ENCODE data around the gene APOBEC3A.
A peak's percentile ranks its signal among the peaks of the same experiment; 100 is the strongest.
"Not testable (repeated sequence)": the region's sequence is repeated elsewhere in the genome, so short reads cannot be mapped to it uniquely, and the experiment has no call there.

Gene APOBEC3A

DNA sequence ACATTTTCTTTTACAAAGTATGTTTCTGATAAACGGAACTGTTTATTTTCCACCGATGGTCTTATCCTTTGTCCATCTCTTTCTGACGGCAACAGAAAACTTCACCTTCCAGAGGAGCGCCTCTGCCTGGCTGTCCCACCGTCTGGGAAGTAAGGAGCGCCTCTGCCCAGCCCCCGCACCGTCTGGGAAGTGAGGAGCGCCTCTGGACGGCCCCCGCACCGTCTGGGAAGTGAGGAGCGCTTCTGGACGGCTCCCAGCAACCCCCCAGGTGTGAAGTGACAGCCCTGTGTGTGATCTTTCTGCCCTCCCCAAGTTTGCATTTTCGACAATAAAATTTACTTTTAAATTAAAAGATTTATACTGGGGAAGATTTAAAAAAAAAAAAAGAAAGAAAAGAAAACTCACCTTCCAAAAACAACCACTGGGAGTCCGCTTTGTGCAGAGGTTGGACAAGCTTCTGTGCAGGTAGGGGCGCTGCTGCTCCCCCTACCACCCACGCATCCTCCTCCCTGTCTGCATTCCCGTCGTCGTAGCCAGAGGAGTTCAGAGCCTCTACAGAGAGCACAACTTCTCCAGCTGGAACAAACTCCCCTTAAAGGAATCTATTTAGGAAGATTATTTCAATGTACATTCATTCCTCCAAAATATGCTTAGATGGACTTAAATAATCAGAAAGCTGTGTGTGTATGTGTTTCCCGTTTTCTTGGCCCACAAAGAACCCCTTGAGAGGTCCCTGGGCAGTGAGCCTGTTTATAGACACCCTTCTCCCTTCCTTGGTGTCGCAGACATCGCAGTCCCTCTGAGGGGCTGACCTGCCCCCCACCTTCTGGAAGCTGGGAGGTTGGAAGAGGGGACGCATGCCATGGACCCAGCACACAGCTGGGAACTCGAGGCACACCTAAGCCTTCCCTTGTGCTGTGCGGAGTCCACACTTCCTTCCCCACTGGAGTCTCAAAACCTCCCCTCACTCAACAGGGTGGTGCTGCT is 23.9 kb downstream of the APOBEC3A start:
- no peak for DNase-seq (ENCODE audit: low read depth in 2 of 2)

GRCh38 chr22:38981992-38982927 is 24.9 kb downstream of the APOBEC3A start, which contains the start of gene APOBEC3B:
APOBEC3B (plus strand) TSS chr22:38982347; CDS start chr22:38982454, 107 bp downstream.
- peak; percentile 34 to 60 for DNase-seq (ENCODE audit: low read depth in 2 of 2)

GRCh38 chr22:38984224-38984623 is 26.8 kb downstream of the APOBEC3A start:
- no peak for DNase-seq (ENCODE audit: low read depth in 2 of 2)

DNA sequence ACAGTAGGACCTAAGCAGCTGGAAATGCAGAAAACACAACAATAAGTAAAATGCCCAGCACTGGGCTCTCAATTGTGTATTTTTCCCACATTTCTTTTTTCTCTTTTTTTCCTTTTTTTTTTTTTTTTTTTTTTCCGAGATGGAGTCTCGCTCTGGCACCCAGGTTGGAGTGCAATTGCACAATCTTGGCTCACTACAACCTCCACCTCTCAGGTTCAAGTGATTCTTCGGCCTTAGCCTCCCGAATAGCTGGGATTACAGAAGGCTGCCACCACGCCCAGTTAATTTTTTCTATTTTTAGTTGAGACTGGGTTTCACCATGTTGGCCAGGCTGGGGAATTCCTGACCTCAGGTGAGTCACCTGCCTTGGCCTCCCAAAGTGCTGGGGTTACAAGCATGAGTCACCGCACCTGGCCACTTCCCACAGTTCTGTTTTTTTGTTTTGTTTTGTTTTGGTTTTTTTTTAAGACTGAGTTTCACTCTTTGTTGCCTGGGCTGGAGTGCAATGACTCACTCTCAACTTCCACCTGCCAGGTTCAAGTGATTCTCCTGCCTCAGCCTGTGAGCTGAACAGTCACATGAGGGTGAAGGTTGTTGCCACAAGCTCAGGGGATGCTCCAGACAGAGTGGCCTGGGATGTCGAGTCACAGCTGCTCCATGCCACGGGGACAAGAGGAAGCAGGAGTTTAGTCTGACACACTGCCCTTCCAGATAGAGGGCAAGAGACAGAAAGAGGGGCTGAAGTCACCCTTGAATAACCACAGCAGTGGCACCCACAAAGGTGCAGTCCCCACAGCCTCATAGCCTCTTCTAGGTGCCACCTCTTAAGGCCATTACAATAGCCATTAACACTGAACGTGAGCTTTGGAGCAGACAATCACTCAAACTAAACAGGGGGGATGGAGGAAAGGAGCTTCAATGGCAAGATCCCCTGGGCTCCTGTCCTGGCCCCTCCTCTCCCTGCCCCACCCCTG is 27.7 kb downstream of the APOBEC3A start:
- DNase-seq (ENCODE audit: low read depth in 2 of 2): peak; percentile 70 to 79

DNA sequence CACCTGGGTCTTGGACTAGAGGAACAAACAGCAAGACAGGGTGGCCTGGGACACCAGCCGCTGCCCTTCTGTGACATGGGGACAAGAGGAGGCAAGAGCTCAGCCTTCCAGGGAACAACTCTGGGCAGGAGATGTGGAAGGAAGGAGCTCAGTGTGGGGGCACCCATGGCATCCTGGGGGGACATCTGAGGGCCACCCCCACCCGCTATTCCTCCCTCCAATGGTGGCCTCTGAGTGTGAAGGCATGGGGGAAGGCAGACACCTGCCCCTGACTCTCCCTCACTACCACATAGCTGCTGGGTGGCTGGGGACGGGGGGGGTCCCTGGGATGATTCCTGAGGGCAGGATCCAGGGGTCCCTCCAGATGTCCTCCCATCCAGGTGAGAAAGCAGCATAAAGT is 29.2 kb downstream of the APOBEC3A start:
- no peak for DNase-seq (ENCODE audit: low read depth in 2 of 2)

- DNase-seq (ENCODE audit: low read depth in 2 of 2): no peak
These were observed 29.9 kb downstream of the APOBEC3A start for GRCh38 chr22:38987171-38987895.

DNA sequence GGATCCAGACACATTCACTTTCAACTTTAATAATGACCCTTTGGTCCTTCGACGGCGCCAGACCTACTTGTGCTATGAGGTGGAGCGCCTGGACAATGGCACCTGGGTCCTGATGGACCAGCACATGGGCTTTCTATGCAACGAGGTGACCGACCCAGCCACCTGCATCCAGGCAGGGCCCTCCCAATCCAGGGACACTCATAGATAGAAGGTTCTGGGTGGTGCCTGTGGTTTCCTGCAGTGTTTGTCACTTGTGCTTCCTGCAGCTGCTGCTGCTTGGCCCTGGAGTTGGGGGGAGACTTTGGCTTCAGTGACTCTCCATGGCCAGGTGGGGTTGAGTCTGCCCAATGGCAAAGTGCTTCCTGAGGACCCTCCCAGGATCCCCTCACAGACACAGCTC is 32.1 kb downstream of the APOBEC3A start:
- DNase-seq (ENCODE audit: low read depth in 2 of 2): no peak

- DNase-seq (ENCODE audit: low read depth in 2 of 2): not testable (repeated sequence)
These were observed 35.5 kb downstream of the APOBEC3A start for GRCh38 chr22:38992871-38993371.

DNA sequence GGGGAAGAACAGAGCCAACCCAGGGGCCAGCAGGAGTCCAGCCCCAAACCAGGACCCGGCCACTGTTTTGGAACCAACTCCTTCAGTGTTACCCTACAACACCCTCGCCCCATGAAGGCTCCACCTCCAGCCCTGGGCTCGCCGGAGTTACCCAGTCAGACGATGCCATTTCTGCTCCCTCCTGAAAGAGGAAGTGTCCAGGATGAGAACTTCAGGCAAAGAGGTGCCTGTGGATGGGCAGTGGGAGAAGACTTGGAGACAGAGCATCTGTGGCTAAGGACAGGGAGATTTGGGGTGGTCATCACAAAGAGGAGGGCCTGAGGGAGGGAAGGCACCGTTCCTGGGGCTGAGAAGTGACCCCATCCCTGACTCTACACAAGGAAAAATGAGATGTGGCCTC is 38.7 kb downstream of the APOBEC3A start:
- DNase-seq (ENCODE audit: low read depth in 2 of 2): no peak

- no peak for DNase-seq (ENCODE audit: low read depth in 2 of 2)
These were observed 40.1 kb downstream of the APOBEC3A start for GRCh38 chr22:38997518-38997917.

GRCh38 chr22:39003165-39003638 is 45.8 kb downstream of the APOBEC3A start:
- peak; percentile 34 to 59 for DNase-seq (ENCODE audit: low read depth in 2 of 2)

GRCh38 chr22:39007177-39007576 is 49.8 kb downstream of the APOBEC3A start:
- no peak for DNase-seq (ENCODE audit: low read depth in 2 of 2)

GRCh38 chr22:39008271-39008850 is 51.0 kb downstream of the APOBEC3A start:
- not testable (repeated sequence) for DNase-seq (ENCODE audit: low read depth in 2 of 2)

DNA sequence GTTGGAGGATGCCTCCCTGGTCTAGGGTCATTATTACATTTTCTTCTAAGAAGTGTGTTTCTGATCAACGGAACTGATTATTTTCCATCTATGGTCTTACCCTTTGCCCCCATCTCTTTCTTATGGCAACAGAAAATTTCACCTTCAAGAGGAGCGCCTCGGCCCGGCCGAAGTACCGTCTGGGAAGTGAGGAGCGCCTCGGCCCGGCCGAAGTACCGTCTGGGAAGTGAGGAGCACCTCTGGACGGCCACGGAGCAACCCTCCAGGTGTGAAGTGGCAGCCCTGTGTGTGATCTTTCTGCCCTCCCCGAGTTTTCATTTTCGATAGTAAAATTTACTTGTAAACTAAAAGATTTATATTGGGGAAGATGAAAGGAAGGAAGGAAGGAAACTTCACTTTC is 53.5 kb downstream of the APOBEC3A start:
- no peak for DNase-seq (ENCODE audit: low read depth in 2 of 2)
